ENCODE measurements around the gene BCL7B.

The BCL7B gene

DNA sequence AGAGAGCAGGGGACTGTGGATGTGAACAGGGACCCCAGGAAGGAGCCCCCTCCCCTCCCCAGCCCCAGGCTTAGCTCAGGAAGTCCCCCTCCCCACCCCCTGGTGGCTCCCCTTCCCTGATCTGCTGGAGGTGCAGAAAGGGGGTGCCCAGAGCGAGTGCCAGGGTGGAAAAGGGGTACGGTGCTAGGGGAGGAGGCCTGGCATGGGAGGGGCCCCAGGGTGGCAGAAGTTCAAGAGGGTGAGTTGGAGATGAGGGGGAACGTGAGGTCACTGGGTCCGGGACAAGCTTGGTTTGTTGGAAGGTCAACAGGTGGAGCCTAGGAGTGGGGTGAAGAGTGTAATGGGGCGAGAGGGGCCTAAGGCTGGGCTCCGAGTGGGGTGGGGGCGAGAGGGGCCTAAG is 42.4 kb upstream of the BCL7B start:
- no peak overlapping the region for H3K4me2 ChIP-seq (ENCODE audit: low read length)
- no peak overlapping the region for H3K27ac ChIP-seq (ENCODE audit: low read length)
- no peaks in the 10 kb centered on the region for H3K9me3 ChIP-seq (ENCODE audit: insufficient read depth, low read length)
- no peak overlapping the region for H3K9ac ChIP-seq (ENCODE audit: low read length)
- no peak overlapping the region for H3K4me3 ChIP-seq (ENCODE audit: low read length)
- H3K36me3 ChIP-seq (replicated peaks; ENCODE audit: low read depth, low read length) = no peaks in the 10 kb centered on the region
- no peaks in the 10 kb centered on the region for H3K79me2 ChIP-seq (ENCODE audit: low read length)
- H4K20me1 ChIP-seq (ENCODE audit: insufficient read depth, low read length) = no peaks in the 10 kb centered on the region
- H3K27me3 ChIP-seq (ENCODE audit: low read depth, low read length) = peaks cover 3% of the 10 kb centered on the region; the same call in 1 of the 2 replicates
- H3K4me1 ChIP-seq (ENCODE audit: low read length) = no peaks in the 10 kb centered on the region
- no peak overlapping the region for H2AFZ ChIP-seq (ENCODE audit: low read depth, low read length)
- no peak for TF ChIP-seq EZH2phosphoT487 (IDR thresholded peaks at IDR 0.05; ENCODE audit: low read depth)
- TF ChIP-seq, protein P1, sequence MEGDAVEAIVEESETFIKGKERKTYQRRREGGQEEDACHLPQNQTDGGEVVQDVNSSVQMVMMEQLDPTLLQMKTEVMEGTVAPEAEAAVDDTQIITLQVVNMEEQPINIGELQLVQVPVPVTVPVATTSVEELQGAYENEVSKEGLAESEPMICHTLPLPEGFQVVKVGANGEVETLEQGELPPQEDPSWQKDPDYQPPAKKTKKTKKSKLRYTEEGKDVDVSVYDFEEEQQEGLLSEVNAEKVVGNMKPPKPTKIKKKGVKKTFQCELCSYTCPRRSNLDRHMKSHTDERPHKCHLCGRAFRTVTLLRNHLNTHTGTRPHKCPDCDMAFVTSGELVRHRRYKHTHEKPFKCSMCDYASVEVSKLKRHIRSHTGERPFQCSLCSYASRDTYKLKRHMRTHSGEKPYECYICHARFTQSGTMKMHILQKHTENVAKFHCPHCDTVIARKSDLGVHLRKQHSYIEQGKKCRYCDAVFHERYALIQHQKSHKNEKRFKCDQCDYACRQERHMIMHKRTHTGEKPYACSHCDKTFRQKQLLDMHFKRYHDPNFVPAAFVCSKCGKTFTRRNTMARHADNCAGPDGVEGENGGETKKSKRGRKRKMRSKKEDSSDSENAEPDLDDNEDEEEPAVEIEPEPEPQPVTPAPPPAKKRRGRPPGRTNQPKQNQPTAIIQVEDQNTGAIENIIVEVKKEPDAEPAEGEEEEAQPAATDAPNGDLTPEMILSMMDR (IDR thresholded peaks at IDR 0.05; ENCODE audit: low read depth, low read length) = no peak

DNA sequence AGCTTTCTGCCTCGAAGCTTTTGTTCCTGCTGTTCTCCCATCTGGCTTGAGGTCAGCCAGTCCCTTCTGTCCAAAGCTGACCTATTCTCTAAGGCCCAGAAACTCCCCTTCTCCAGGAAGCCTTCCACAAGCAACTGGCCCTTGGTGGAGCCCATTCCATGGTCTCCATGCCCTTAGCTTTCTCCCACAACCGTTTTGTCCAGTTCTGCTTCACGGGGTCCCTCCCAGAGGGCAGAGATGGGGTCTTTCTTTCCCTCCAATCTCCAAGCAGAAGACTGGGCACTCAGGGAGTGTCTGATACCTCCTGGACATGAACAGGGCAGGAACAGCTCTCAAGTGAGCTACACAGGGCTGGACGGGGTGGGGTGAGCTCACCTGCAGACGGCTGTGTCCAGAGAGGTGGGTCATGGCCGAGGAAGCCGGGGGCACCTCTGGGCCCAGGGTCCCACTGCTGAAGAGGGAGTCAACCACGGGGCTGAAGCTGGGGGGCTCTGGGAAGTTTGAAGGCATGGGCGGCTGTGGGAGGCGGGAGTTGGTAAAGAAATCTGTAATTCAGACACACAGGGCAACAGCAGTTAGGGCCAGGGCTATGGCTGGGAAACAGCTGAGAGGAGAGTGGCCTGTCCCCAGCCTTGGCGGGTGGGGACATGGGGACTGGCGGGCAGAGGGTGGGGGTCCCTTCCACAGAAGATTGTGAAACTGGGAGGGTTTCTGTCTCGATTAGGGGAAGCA is 41.8 kb upstream of the BCL7B start:
- H3K4me3 ChIP-seq (ENCODE audit: low read length) = no peak overlapping the region
- H3K36me3 ChIP-seq (replicated peaks; ENCODE audit: low read depth, low read length) = no peaks in the 10 kb centered on the region
- no peaks in the 10 kb centered on the region for H3K4me1 ChIP-seq (ENCODE audit: low read length)
- no peak overlapping the region for H2AFZ ChIP-seq (ENCODE audit: low read depth, low read length)
- H3K27me3 ChIP-seq (ENCODE audit: low read depth, low read length) = peaks cover 3% of the 10 kb centered on the region; the same call in 1 of the 2 replicates
- no peak overlapping the region for H3K4me2 ChIP-seq (ENCODE audit: low read length)
- H3K9me3 ChIP-seq (ENCODE audit: insufficient read depth, low read length) = no peaks in the 10 kb centered on the region
- no peaks in the 10 kb centered on the region for H4K20me1 ChIP-seq (ENCODE audit: insufficient read depth, low read length)
- TF ChIP-seq, protein P1 (IDR thresholded peaks at IDR 0.05; ENCODE audit: low read depth, low read length) = no peak
- TF ChIP-seq EZH2phosphoT487 (IDR thresholded peaks at IDR 0.05; ENCODE audit: low read depth) = no peak
- H3K79me2 ChIP-seq (ENCODE audit: low read length) = no peaks in the 10 kb centered on the region
- no peak overlapping the region for H3K27ac ChIP-seq (ENCODE audit: low read length)
- H3K9ac ChIP-seq (ENCODE audit: low read length) = no peak overlapping the region

DNA sequence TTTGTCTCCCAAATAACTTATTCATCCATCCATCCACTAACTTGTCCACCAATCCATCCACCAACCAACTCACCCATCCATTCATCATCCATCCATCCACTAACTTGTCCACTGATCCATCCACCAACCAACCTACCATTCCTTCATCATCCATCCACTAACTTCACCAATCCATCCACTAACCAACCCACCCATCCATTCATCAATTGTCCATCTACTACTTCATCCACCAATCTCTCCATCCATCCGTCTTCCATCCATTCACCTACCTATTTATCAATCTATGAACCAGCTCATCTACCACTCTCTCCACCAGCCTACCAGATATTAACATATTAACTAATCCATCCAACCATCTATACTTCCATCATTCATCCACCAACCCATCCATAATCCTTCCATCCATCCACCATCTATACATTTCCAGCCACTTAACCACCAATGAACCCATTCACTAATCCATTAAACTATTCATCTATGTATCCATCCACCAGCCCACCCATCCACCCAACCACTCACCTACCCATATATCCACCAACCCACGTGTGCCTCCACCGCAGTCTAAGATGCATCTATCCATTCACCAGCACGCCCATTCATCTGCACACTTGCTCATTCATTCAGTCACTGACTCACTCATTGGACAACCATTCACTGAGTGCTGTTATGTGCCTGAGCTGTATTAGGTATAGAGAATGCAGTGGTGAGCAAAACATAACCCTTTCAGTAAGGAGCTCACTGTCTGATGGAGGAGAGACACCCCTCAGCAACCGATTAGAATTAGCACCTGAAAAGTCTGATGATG is 40.7 kb upstream of the BCL7B start:
- Histone ChIP-seq H3K9me3 (ENCODE audit: insufficient read depth, low read length) (no peaks in the 10 kb centered on the region), H3K79me2 (ENCODE audit: low read length) (no peaks in the 10 kb centered on the region), H2AFZ (ENCODE audit: low read depth, low read length) (no peak overlapping the region), H3K9ac (ENCODE audit: low read length) (no peak overlapping the region), H3K27ac (ENCODE audit: low read length) (no peak overlapping the region), H3K27me3 (ENCODE audit: low read depth, low read length) (peaks cover 3% of the 10 kb centered on the region; the same call in 1 of the 2 replicates), H3K4me1 (ENCODE audit: low read length) (no peaks in the 10 kb centered on the region), H3K4me2 (ENCODE audit: low read length) (no peak overlapping the region), H4K20me1 (ENCODE audit: insufficient read depth, low read length) (no peaks in the 10 kb centered on the region), H3K4me3 (ENCODE audit: low read length) (no peak overlapping the region), H3K36me3 (replicated peaks; ENCODE audit: low read depth, low read length) (no peaks in the 10 kb centered on the region)
- TF ChIP-seq EZH2phosphoT487 (IDR thresholded peaks at IDR 0.05; ENCODE audit: low read depth) = no peak
- TF ChIP-seq, protein P1 (IDR thresholded peaks at IDR 0.05; ENCODE audit: low read depth, low read length) = no peak

All from OCI-LY3 (cell line).